Activated CD8-positive, alpha-beta T cell treated with anti-CD3 and anti-CD28 coated beads, Interleukin-2, amount 10 ng/mL, durations not matched to agents 7 days and 5 days (primary cell): Measurements from ENCODE around the gene APOA1. TPM values are rescaled to one million over a fixed set of nuclear protein-coding genes. Genes with fewer than 3 reads are reported as not detected.

ENCODE experiments used
- ATAC-seq: fragments of 150-1000 bp; cut with Tn5 transposase; one replicate; pipeline ENCODE4 v1.10.0; 2021; ENCODE audit warnings: moderate library complexity
- CTCF ChIA-PET: fragments of 350-600 bp; sonication (Branson Sonifier 250); formaldehyde crosslinking; loops from one replicate; lab custom pipeline; 2021; ENCODE audit warnings: antibody characterized with exemption; lab: Charles Lee
- POLR2A ChIA-PET: fragments of 350-600 bp; sonication (Branson Sonifier 250); formaldehyde crosslinking; loops from one replicate; lab custom pipeline; 2021; ENCODE audit warnings: antibody characterized with exemption; lab: Charles Lee
- DNase-seq: peaks from one replicate; pipeline ENCODE4 v3.0.0-alpha.2; 2020
- H3K27ac Mint-ChIP-seq: one replicate; pipeline ENCODE4 v1.8.0; 2021; ENCODE audit warnings: mild to moderate bottlenecking, mixed read lengths
- H3K27me3 Mint-ChIP-seq: one replicate; pipeline ENCODE4 v1.8.0; 2021; ENCODE audit warnings: low read depth, mixed read lengths
- H3K36me3 Mint-ChIP-seq: one replicate; pipeline ENCODE4 v1.8.0; 2021; ENCODE audit warnings: low read depth, mixed read lengths
- H3K4me1 Mint-ChIP-seq: one replicate; pipeline ENCODE4 v1.8.0; 2021; ENCODE audit warnings: low read depth, mixed read lengths
- H3K4me3 Mint-ChIP-seq: one replicate; pipeline ENCODE4 v1.8.0; 2021; ENCODE audit warnings: mild to moderate bottlenecking, mixed read lengths
- H3K9me3 Mint-ChIP-seq: one replicate; pipeline ENCODE4 v1.8.0; 2022; ENCODE audit warnings: mixed read lengths; ENCODE audit not compliant: insufficient read depth
- total RNA-seq, 2 experiments: library from RNA; stranded (reverse); gene quantifications; one replicate each; pipeline ENCODE4 v1.2.3, GENCODE V29; 2021

The APOA1 gene
- total RNA-seq, 2 experiments from 2014 or later: not detected

GRCh38 chr11:116833816-116834534 lies 3.4 kb downstream of the APOA1 start:
- no peak for DNase-seq
- ATAC-seq: no peak
- H3K4me1 Mint-ChIP-seq: peaks cover 17% of the 10 kb centered on the region
- H3K4me3 Mint-ChIP-seq: no peak overlapping the region
- H3K27ac Mint-ChIP-seq: no peak overlapping the region
- CTCF ChIA-PET: interaction anchor here (1.0 to 6.5 kb wide), 5 partner anchors 18 to 272 kb away, joined by 3 to 211 read pairs (median 4); partner anchors contain the start of genes APOA5 and ZPR1
- no peaks in the 10 kb centered on the region for H3K36me3 Mint-ChIP-seq
- POLR2A ChIA-PET: interaction anchor here (0.6 kb wide), 1 partner anchor 47 kb away, joined by 4 read pairs; no protein-coding TSS in a partner anchor
- H3K27me3 Mint-ChIP-seq: no peaks in the 10 kb centered on the region
- H3K9me3 Mint-ChIP-seq: no peaks in the 10 kb centered on the region

DNA sequence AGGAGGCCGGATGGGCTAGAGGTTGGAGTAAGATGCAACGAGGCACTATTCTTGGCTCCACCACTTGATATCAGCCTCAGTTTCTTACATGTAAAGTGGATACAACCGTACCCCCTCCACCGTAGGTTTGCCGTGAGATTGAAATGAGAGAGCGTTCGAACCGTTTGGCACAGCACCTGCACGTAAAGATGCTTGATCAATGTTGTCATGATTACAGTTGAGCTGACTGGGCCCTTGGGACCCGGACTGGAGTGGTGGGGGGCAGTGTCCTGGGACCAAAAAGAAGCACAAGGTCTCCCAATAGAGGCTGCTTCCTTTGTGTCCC lies 4.0 kb downstream of the APOA1 start:
- no peak overlapping the region for H3K4me3 Mint-ChIP-seq

GRCh38 chr11:116832350-116833290 lies 4.8 kb downstream of the APOA1 start:
- CTCF ChIA-PET: interaction anchor here (1.1 to 6.5 kb wide), 2 partner anchors 41 to 273 kb away, joined by 4 to 211 read pairs; partner anchors contain the start of genes APOA5 and ZPR1
- H3K27me3 Mint-ChIP-seq: no peaks in the 10 kb centered on the region
- no peak for DNase-seq

More for the DNA sequence above, 4.0 kb downstream of the APOA1 start:
- Mint-ChIP-seq H3K27ac (no peak overlapping the region), H3K27me3 (no peaks in the 10 kb centered on the region), H3K9me3 (no peaks in the 10 kb centered on the region), H3K4me1 (peaks cover 17% of the 10 kb centered on the region), H3K36me3 (no peaks in the 10 kb centered on the region)
- DNase-seq: no peak
- POLR2A ChIA-PET: interaction anchor here (1.0 kb wide), 1 partner anchor 13 kb away, joined by 3 read pairs; no protein-coding TSS in a partner anchor
- ATAC-seq: no peak
- CTCF ChIA-PET: interaction anchor here (1.0 to 6.5 kb wide), 5 partner anchors 18 to 273 kb away, joined by 3 to 211 read pairs (median 4); partner anchors contain the start of genes APOA5 and ZPR1

DNA sequence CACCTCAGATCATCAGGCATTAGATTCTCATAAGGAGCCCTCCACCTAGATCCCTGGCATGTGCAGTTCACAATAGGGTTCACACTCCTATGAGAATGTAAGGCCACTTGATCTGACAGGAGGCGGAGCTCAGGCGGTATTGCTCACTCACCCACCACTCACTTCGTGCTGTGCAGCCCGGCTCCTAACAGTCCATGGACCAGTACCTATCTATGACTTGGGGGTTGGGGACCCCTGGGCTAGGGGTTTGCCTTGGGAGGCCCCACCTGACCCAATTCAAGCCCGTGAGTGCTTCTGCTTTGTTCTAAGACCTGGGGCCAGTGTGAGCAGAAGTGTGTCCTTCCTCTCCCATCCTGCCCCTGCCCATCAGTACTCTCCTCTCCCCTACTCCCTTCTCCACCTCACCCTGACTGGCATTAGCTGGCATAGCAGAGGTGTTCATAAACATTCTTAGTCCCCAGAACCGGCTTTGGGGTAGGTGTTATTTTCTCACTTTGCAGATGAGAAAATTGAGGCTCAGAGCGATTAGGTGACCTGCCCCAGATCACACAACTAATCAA lies 5.6 kb downstream of the APOA1 start:
- H3K27ac Mint-ChIP-seq: no peak overlapping the region
- DNase-seq: no peak

More at GRCh38 chr11:116832350-116833290, 4.8 kb downstream of the APOA1 start:
- Mint-ChIP-seq H3K4me3 (no peak overlapping the region), H3K9me3 (no peaks in the 10 kb centered on the region), H3K27ac (no peak overlapping the region), H3K36me3 (no peaks in the 10 kb centered on the region), H3K4me1 (peaks cover 17% of the 10 kb centered on the region)
- POLR2A ChIA-PET: interaction anchor here (1.0 kb wide), 1 partner anchor 12 kb away, joined by 3 read pairs; no protein-coding TSS in a partner anchor
- no peak for ATAC-seq

DNA sequence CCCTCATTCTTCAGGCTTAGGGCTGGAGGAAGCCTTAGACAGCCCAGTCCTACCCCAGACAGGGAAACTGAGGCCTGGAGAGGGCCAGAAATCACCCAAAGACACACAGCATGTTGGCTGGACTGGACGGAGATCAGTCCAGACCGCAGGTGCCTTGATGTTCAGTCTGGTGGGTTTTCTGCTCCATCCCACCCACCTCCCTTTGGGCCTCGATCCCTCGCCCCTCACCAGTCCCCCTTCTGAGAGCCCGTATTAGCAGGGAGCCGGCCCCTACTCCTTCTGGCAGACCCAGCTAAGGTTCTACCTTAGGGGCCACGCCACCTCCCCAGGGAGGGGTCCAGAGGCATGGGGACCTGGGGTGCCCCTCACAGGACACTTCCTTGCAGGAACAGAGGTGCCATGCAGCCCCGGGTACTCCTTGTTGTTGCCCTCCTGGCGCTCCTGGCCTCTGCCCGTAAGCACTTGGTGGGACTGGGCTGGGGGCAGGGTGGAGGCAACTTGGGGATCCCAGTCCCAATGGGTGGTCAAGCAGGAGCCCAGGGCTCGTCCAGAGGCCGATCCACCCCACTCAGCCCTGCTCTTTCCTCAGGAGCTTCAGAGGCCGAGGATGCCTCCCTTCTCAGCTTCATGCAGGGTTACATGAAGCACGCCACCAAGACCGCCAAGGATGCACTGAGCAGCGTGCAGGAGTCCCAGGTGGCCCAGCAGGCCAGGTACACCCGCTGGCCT lies 7.1 kb downstream of the APOA1 start:
- POLR2A ChIA-PET: no interaction called here

More for the DNA sequence above, 5.6 kb downstream of the APOA1 start:
- ChIA-PET CTCF (interaction anchor here (6.5 kb wide), 1 partner anchor 41 kb away, joined by 211 read pairs; the partner anchor contains the start of genes APOA5 and ZPR1), POLR2A (no interaction called here)
- Mint-ChIP-seq H3K4me3 (no peak overlapping the region), H3K27me3 (no peaks in the 10 kb centered on the region), H3K36me3 (no peaks in the 10 kb centered on the region), H3K9me3 (no peaks in the 10 kb centered on the region), H3K4me1 (peaks cover 17% of the 10 kb centered on the region)
- no peak for ATAC-seq

DNA sequence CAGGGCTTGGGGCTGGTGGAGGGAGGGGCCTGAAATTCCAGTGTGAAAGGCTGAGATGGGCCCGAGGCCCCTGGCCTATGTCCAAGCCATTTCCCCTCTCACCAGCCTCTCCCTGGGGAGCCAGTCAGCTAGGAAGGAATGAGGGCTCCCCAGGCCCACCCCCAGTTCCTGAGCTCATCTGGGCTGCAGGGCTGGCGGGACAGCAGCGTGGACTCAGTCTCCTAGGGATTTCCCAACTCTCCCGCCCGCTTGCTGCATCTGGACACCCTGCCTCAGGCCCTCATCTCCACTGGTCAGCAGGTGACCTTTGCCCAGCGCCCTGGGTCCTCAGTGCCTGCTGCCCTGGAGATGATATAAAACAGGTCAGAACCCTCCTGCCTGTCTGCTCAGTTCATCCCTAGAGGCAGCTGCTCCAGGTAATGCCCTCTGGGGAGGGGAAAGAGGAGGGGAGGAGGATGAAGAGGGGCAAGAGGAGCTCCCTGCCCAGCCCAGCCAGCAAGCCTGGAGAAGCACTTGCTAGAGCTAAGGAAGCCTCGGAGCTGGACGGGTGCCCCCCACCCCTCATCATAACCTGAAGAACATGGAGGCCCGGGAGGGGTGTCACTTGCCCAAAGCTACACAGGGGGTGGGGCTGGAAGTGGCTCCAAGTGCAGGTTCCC lies 7.8 kb downstream of the APOA1 start, which contains the start of gene APOC3:
TSS of gene APOC3 (plus strand) at position 383 of the 659 bp plus-strand sequence. CDS start 676 bp downstream, outside the sequence.
- ChIA-PET POLR2A (no interaction called here), CTCF (no interaction called here)
- Mint-ChIP-seq H3K4me3 (no peak within 1 kb of the TSS), H3K36me3 (no peaks in the 10 kb centered on the region), H3K4me1 (peaks cover under 1% of the 10 kb centered on the region), H3K27me3 (no peaks in the 10 kb centered on the region), H3K9me3 (no peaks in the 10 kb centered on the region), H3K27ac (no peak within 1 kb of the TSS)
- DNase-seq: no peak
- no peak for ATAC-seq

More for the DNA sequence above, 7.1 kb downstream of the APOA1 start:
- Mint-ChIP-seq H3K27ac (no peak overlapping the region), H3K4me3 (no peak overlapping the region), H3K9me3 (no peaks in the 10 kb centered on the region), H3K4me1 (peaks cover 7% of the 10 kb centered on the region), H3K36me3 (no peaks in the 10 kb centered on the region), H3K27me3 (no peaks in the 10 kb centered on the region)
- CTCF ChIA-PET: no interaction called here
- ATAC-seq (no peak), DNase-seq (no peak)

DNA sequence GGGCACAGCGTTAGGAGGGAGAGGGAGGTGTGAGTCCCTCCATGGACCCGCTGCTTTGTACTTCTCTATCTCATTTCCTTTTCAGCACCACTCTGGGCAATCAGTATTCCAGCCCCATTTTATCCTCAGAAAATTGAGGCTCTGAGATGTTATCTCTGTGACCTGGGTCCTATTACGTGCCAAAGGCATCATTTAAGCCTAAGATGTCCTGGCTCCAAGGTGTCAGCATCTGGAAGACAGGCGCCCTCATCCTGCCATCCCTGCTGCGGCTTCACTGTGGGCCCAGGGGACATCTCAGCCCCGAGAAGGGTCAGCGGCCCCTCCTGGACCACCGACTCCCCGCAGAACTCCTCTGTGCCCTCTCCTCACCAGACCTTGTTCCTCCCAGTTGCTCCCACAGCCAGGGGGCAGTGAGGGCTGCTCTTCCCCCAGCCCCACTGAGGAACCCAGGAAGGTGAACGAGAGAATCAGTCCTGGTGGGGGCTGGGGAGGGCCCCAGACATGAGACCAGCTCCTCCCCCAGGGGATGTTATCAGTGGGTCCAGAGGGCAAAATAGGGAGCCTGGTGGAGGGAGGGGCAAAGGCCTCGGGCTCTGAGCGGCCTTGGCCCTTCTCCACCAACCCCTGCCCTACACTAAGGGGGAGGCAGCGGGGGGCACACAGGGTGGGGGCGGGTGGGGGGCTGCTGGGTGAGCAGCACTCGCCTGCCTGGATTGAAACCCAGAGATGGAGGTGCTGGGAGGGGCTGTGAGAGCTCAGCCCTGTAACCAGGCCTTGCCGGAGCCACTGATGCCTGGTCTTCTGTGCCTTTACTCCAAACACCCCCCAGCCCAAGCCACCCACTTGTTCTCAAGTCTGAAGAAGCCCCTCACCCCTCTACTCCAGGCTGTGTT lies 8.5 kb downstream of the APOA1 start:
- ChIA-PET POLR2A (no interaction called here), CTCF (no interaction called here)
- Mint-ChIP-seq H3K9me3 (no peaks in the 10 kb centered on the region), H3K27me3 (no peaks in the 10 kb centered on the region), H3K36me3 (no peaks in the 10 kb centered on the region), H3K4me3 (no peak overlapping the region), H3K4me1 (no peaks in the 10 kb centered on the region), H3K27ac (no peak overlapping the region)
- ATAC-seq (no peak), DNase-seq (no peak)

DNA sequence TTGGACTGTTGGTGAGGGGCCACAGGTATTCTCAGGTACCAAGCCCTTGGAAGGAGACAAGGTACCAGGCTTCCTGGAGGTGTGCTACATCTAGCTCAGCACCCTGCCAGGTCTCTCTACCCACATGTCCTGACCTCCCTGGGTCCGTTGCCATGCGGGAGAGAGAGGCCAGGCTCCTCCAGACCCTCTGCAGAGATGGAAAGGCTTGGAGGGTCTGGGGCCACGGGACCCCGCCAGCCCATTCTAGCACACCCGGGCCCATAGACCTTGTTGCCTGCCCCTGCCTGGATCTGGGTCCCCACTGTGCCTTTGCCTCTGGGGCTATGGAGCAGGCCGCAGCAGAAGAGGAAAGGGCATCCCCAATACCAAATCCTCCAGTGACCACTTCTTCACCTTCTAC lies 10.0 kb downstream of the APOA1 start:
- Mint-ChIP-seq H3K4me3 (no peak overlapping the region), H3K36me3 (no peaks in the 10 kb centered on the region), H3K4me1 (no peaks in the 10 kb centered on the region), H3K27me3 (no peaks in the 10 kb centered on the region), H3K9me3 (no peaks in the 10 kb centered on the region), H3K27ac (no peak overlapping the region)
- ATAC-seq: no peak
- DNase-seq: no peak
- ChIA-PET CTCF (interaction anchor here (0.9 kb wide), 1 partner anchor 8 kb away, joined by 3 read pairs; no protein-coding TSS in a partner anchor), POLR2A (no interaction called here)

DNA sequence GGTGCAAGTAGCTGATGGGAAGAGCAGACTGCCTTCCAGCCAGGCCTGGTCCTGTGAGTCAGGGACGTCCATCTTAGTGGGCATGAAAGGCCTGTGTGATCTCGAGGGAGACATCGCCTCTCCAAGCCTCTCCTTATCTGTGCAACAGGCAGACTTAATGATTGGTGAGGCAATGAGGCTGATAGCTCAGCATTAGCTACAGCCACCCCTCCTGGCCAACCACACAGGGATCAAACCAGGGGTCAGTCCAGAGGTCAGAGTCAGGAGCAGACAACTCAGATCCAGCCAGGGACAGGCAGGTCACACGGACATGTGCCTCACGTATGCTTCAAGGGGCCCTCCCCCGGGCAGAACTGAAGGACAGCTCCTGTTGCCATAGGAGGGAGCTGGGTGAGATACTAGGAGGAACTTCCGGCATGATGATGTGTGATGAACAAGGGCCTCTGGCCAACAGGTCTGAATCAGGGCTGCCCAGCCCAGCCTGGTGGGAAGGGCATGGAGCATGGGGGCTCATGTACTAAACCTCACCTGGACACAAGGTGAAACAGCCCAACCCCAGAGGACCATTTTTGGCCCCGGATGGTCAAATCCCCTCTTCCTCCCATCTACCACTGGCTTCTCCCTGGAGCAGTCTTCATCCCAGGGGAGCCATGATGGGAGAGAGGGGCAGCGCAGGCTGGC lies 10.5 kb downstream of the APOA1 start:
- Mint-ChIP-seq H3K27ac (no peak overlapping the region), H3K27me3 (no peaks in the 10 kb centered on the region), H3K9me3 (no peaks in the 10 kb centered on the region), H3K4me3 (no peak overlapping the region), H3K36me3 (no peaks in the 10 kb centered on the region), H3K4me1 (no peaks in the 10 kb centered on the region)
- POLR2A ChIA-PET: no interaction called here
- no peak for DNase-seq
- CTCF ChIA-PET: interaction anchor here (0.9 kb wide), 1 partner anchor 9 kb away, joined by 3 read pairs; no protein-coding TSS in a partner anchor
- ATAC-seq: no peak
